HG03066 (cell line): ENCODE data around the gene MCF2L.
"Not testable (repeated sequence)": the region's sequence is repeated elsewhere in the genome, so short reads cannot be mapped to it uniquely, and the experiment has no call there.

Experiments
- ATAC-seq: cut with Tn5 transposase; IDR thresholded peaks from one replicate; pipeline ENCODE4 v1.9.1; 2021; ENCODE audit warnings: low read depth; ENCODE audit not compliant: unreplicated experiment

MCF2L gene

DNA sequence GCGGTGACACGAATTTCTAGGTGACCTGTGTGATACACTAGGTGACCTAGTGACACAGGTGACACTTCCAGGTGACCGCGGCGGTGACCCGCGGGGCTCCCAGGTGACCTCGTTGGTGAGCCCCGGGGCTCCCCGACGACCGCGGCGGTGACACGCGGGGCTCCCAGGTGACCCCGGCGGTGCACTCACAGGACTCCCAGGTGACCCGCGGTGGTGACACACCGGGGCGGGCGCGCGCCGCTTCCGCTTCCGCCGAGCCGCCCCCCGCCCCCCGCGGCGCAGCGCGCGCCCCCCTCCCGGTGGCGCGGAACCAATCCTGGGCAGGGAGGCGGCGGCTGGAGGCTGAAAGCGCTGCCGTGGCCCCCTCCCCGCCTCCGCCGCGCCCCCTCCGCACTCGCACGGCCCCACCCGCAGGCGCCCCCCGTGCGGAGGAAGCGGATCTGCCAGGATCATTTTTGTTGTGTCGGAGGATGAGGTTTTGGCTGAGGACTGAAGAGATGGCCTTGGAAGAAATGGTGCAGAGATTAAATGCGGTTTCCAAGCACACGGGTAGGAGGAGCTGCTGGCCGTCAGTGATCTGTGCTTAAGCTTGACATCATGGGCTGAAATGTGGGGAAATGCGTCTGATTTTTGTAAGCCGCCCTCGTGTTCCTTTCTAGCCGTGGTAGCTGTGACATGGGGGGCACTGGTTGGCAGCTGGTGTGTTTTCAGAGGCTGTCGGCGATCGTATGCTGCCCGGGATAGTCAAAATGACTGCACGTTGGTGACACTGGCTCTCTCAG, at the start of gene MCF2L:
MCF2L (plus strand) TSS at position 305 of the 782 bp plus-strand sequence; CDS start at position 471, 166 bp downstream.
- ATAC-seq, result no peak

- ATAC-seq, result no peak
These were observed 45.1 kb upstream of the MCF2L start for GRCh38 chr13:112923962-112924361.

DNA sequence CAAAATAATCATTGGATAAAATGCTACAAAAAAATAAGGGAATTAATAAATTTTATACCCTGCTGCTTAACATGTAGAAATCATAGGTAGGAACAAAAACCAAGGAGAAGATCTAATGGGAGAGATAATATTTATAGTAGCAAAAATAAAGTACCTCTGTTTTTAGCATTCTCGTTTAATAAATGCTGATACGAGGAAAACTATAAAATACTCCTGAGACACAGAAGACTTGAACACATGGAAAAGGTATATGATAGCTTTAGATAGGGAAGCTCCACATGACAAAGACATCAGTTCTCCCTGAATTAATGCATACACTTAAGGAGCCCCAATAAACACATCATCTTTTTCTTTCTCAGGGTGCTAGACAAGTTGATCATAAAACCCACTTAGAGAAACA, 44.6 kb upstream of the MCF2L start:
- no peak for ATAC-seq

DNA sequence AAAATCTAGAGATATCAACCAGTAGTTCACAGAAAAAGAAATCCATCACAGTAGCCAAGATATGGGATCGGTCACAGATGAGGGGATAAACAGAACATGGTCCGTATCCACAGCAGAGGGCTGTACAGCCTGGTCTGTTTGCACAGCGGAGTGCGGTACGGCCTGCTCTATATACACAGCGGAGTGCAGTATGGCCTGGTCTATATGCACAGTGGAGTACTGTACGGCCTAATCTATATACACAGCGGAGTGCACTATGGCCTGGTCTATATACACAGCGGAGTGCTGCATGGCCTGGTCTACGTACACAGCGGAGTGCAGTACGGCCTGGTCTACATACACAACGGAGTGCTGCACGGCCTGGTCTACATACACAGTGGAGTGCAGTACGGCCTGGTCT, 43.0 kb upstream of the MCF2L start:
- ATAC-seq, result no peak

GRCh38 chr13:112926993-112927392, 42.0 kb upstream of the MCF2L start:
- no peak for ATAC-seq

DNA sequence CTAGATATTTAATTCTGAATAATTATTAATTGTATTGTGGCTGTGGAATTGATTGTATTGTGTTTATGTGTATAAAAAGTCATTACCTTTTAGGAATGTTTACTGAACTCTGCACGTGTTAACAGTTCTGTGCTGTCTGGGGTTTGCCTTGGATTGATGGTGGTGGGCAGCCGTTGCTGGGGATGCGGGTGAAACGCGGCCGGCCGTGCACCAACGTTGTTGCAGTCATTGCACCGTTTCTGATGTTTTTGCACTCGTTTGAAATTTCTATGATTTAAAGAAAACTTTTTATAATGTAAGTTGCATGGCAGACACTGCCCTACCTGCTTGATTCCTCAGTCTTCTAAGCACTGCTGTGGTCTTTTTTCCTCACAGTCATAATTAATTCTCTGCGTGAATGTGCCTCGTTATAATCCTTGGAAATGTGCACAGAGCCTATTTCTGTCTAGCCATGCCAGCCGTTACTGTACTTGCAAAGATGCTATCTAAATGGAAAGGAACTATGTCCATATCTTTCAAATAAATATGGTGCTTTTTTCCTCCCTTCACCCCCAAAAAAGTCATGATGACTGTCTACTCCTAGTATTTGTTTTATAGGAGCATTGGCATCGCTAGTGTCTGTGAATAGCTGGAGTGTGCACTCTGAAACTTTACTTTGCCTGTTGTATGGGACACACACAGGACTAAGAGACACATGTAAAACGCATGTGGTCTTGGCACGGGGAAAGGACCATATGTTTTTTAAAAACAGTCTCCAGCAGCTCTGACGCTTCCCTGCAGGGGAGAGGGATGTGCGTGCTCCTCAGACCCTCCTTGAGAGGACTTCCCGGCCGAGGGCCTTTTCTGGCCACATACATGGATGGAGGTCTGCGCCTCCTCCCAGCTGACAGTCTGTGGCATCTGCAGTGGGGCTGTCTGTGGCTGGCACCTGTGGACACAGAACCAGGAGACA, 40.7 kb upstream of the MCF2L start:
- ATAC-seq, result no peak

DNA sequence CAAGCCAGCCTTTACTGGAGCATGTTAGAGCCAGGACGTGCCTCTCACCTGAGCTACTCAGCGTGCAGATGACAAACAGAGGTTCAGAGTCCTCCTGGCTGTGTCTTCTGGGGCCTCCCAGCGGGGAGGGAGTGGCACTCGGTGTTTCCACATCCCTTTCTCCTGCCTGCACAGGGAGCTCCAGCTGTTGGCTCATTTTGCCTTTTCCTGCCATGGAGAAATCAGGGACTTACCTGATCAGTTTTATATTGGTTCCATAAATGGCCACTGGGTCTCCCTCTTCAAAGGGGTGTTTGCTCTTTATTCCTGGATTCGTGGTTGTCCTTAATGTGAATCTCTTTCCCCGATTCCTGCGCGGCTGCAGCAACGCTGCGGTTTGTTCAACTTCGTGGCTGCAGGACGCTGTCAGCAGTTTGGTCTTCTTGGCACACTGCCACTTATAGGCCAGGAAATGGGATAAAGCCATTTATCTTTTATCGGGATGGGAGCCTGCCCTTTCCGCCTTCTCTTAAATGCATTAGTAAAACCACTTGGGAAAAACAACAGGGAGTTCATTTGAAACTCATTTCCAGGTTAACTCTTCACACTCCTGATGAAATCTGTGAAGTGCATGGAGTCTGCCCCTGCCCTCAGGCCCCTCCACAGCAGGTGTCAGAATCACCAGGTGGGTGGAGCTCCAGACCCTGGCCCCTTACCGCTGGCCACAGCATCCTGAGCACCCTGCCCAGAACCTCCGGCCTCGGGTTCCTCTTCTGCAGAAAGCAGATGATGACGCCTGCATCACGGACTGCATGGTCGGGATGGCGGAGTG, 39.8 kb upstream of the MCF2L start:
- no peak for ATAC-seq

GRCh38 chr13:112929783-112930055, 39.3 kb upstream of the MCF2L start:
- ATAC-seq, result no peak

DNA sequence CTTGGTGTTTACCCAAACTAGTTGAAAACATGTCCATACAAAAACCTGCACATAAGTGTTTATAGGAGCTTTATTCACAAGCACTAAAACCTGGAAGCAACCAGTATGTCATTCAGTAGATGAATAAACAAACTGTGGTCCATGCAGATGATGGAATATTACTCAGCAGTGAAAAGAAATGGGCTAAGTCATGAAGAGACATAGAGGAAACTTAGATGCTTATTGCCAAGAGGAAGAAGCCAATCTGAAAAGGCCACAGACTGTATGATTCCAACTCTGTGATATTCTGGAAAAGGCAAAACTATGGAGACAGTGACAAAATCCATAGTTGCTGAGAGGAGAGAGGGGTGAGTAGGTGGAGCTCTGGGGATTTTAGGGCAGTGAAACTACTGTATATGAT, 38.8 kb upstream of the MCF2L start:
- ATAC-seq, result no peak

DNA sequence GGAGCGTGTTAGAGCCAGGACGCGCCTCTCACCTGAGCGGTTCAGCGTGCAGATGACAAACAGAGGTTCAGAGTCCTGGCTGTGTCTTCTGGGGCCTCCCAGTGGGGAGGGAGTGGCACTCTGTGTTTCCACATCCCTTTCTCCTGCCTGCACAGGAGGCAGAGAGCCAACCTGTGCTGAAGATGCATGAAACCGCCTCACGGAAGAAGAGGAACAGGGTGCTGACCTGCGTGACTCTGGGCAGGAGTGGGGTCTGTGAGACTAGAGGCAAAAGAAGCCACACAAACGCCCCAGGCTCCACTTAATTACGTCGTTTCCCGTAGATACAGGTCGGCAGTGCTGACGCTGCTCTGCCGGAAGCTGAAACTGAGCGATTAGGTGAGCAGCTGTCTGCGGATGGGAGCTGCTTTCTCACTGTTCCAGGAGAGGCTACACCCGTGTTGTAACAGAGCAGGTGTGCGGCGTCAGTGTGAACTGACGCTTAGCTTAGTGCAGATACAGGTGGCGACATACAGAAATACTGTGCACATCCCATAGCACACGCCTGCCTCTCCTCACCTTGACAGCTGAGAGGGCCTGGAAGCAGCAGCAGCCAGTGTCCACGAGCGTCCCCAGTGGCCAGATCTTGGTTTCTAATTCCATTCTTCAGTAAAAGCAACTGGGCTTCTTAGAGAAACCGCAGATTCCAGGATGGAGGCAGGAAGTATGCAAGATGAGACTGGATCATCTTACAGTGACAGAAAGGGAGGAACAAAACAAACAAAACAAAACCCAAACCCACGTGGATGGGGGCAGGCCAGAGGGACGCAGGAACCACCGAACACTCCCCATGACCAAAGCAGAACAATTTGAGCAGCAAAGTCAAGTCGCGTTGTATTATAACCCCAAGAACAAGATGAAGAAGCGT, 37.7 kb upstream of the MCF2L start:
- ATAC-seq, result no peak

- ATAC-seq, result no peak
These were observed 36.0 kb upstream of the MCF2L start for GRCh38 chr13:112932971-112933370.

- ATAC-seq, result no peak
These were observed 35.4 kb upstream of the MCF2L start for GRCh38 chr13:112933649-112934048.

DNA sequence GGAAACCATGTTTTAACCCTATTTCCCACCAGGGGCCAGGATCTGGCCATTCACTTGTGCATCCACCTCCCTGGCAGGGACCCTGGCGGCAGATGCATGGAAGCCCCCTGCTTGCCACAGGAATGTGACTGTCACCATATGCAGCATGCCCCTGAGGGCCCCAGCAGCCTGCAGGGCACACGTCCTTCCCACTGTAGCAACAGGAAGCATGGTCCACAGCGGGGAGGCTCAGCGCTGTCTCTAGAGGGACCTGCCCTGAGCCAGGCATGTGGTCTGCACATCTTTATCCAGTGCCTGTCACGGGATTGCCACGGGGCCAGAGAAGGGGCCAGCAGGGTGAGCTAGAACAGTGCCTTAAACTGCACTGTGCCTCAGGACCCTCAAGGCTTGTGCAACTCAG, 34.9 kb upstream of the MCF2L start:
- ATAC-seq, result no peak

DNA sequence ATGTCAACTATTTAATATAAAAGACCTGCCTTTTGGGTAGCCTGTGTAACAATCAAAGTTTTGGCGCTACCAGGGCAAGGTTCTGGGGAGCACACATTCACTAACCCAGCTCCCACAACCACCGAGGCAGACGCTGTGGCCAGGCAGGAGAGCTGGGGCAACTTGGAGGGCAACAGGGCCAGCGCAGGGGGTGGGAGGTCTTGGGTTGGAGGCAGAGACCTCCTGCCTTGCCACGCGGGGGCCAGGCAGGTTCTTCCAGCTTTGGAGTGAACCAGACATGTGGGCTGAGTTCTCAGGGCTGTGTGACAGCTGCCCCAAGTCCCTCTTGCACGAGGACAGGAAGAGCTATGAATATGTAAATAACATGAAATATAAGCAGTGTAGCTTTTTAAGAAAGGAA, 30.3 kb upstream of the MCF2L start:
- no peak for ATAC-seq

DNA sequence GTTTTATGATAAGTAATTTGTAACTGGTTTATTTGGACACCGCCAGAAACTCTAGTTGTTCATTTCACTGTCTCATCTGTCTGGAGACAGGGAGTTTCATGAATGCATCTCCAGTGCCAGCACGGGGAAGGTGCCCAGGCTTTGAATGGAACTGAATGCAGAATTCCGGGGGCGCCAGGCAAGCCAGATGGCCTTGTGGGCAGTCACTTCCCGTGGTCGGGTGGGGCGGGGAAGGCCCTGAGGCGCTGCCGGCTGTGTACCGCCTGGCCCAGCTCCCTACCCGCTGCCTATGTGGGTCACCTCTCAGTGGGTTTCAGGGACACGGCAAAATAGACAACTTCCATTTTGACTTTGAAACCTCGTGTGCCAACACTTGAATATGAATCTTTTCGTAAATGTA, 28.8 kb upstream of the MCF2L start:
- ATAC-seq, result no peak

DNA sequence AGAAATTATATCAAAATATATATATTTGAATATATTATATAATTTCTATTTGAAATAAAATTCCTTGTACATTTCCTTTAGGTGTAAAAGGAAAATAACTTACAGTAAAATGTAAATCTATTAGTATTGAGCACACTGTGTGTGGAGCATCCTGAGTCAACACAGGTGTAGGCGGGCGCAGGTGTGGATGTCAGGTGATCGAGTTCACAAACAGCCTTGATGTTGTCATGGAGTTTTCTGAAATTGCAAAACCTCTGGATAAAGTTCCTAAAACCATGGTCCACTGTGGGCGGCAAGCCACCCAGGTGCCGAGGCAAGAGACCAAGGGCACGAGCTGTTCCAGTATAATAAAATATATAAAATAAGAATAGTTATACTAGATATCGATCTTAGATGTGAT, 27.7 kb upstream of the MCF2L start:
- no peak for ATAC-seq

GRCh38 chr13:112941765-112942164, 27.2 kb upstream of the MCF2L start:
- not testable (repeated sequence) for ATAC-seq

GRCh38 chr13:112942689-112943308, 26.2 kb upstream of the MCF2L start:
- ATAC-seq, result peak; percentile 93

DNA sequence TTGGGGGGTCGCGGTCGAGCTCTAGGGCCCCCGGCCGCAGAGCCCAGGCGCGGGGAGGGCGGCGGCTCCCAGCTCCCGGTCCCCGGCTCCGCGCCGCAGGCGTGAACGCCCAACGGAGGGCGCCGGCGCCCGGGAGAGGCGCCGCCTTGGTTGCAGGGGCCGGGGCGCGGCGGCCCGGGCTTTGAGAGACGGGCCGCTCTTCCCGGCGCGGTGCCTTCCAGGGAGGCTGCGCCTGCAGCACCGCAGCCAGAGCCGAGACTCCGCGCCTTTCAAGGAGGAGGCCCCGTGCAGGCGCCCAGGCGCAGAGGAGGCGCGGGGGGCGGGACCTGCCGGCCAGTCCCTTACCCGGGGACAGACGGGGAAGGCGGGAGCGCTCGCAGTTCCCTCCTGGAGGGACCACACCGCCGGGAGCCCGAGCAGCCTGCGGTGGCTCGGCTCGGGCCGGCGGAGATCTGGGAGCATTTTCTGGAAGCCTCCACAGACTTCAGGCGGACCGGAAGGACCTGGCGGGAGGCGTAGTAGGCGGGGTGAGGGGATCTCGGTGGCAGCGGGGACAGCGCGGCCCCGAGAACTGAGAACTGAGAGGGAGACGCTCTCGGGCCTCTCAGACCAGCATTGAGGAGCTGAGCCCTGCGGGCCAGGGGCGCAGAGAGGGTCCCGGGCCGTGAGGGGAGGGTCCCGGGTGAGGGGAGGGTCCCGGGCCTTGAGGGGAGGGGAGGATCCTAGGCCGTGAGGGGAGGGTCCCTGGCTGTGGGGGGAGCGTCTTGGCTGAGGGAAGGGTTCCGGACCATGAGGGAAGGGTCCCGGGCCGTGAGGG, 25.5 kb upstream of the MCF2L start:
- ATAC-seq, result peak; percentile 27
